Hematopoietic multipotent progenitor cell treated with erythropoietin and hydrocortisone succinate and interleukin-3 and kit ligand, for 17 days (in vitro differentiated cells): ENCODE data around the gene ITIH6.

Experiments
- DNase-seq: peaks from one replicate; pipeline ENCODE4 v3.0.0-alpha.2; 2015; ENCODE audit warnings: low spot score

ITIH6 gene

GRCh38 chrX:54710920-54711319, 87.1 kb downstream of the ITIH6 start:
- DNase-seq: no peak

- DNase-seq: no peak
Observed at GRCh38 chrX:54708404-54708803, 89.7 kb downstream of the ITIH6 start.
